ENCODE results near the gene INSR.

- no peak for TF ChIP-seq CTCF (conservative IDR thresholded peaks at IDR 0.05; ENCODE audit: low read depth, low read length)
- TF ChIP-seq EZH2 (IDR thresholded peaks at IDR 0.05; ENCODE audit: low read length, unreplicated experiment), result no peak
Observed at GRCh38 chr19:7202888-7203287, 91.3 kb downstream of the INSR start.
